HUES48 (cell line): ENCODE data around the gene ARRDC2.
"Not testable (repeated sequence)": the region's sequence is repeated elsewhere in the genome, so short reads cannot be mapped to it uniquely, and the experiment has no call there.

ENCODE experiments used
- H3K27ac ChIP-seq: one replicate; pipeline ENCODE4 v1.7.0; 2013; ENCODE audit warnings: low read depth, low read length, inconsistent platforms
- H3K27me3 ChIP-seq: 2 replicates; pipeline ENCODE4 v1.6.1; 2013; ENCODE audit warnings: mild to moderate bottlenecking, low read length; ENCODE audit not compliant: control insufficient read depth, insufficient read depth
- H3K36me3 ChIP-seq: 2 replicates; pipeline ENCODE4 v1.6.1; 2013; ENCODE audit warnings: low read length; ENCODE audit not compliant: control insufficient read depth, insufficient read depth
- H3K4me1 ChIP-seq: 2 replicates; pipeline ENCODE4 v1.6.1; 2013; ENCODE audit warnings: mild to moderate bottlenecking, low read length; ENCODE audit not compliant: control insufficient read depth, insufficient read depth
- H3K4me3 ChIP-seq: 2 replicates; pipeline ENCODE4 v1.5.1; 2013; ENCODE audit warnings: mild to moderate bottlenecking, low read depth, low read length
- H3K9ac ChIP-seq: 2 replicates; pipeline ENCODE4 v1.6.1; 2013; ENCODE audit warnings: mild to moderate bottlenecking, low read depth, low read length, moderate library complexity
- H3K9me3 ChIP-seq: 2 replicates; pipeline ENCODE4 v1.6.1; 2013; ENCODE audit warnings: low read length; ENCODE audit not compliant: control insufficient read depth, insufficient read depth

ARRDC2 gene

DNA sequence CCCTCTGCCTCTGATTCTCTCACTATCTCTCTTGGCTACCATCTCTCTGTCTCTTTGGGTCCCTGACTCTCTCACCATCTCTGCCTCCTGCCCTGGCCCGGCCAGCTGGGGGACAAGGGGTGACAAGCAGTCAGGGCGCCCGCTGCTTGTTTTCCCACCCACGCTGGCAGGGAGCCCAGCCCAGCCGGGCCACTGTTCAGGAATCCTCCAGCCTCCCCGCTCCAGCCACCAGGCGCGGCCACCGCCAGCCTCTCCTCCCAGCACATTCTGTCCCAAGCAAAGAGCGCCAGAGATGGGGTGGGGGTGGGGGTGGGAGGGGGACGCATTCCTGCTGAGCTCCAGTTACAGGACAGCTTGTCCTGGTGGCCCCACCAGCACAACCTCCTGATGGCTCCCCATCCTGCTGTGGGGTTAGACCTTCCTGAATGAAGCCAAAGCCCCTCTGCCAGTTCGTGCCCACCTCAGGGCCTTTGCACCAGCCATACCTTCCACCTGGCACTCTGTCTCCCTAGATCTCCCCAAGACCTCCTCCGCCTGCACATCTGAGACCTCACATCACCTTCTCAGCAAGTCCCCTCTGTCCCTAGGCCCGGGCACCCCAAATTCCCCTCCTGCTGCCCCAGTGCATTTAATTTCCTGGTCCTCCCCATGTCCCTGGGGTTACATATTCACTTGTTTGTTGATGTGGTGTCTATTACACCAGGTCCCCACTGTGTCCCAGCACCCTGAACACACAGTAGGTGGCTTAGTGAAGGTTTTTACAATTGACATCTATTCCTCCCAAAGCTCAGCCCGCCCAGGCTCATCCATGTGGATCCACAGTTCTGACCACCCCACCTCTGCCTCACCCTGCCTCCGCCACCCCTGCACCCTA, 12.5 kb downstream of the ARRDC2 start:
- Histone ChIP-seq H3K9ac (no peak overlapping the region), H3K9me3 (no peaks in the 10 kb centered on the region), H3K36me3 (no peaks in the 10 kb centered on the region), H3K27me3 (no peaks in the 10 kb centered on the region), H3K27ac (no peak overlapping the region), H3K4me3 (no peak overlapping the region), H3K4me1 (no peaks in the 10 kb centered on the region)

DNA sequence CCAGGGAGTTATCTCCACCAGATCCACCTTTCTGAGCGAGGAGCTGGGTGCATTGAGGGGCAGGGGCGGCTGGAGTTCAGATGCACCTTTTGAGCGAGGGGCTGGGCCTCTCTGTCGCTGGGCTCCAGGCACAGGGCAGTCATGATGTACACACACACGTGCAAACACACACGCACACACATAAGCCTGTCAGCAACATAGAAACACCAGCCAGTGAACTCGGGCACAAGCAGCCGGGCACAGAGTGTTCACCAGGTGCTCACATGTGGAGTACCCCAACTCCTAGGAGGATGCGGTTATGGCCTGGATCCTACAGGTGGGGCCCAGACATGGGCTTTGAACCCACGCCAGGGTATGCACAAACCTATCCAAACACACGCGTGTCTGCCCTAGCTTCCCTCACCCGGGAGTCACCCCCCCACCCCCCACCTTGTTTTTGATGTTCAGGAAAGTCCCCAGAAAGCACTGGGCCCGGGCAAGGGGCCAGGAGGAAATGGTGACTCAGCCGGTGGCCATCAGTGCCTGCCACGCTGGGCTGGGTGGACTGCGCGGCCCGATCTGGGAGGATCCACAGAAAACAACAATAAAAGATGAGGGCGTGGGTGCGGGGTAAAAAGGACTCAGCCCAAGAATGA, 13.3 kb downstream of the ARRDC2 start:
- no peak overlapping the region for H3K27ac ChIP-seq
- no peak overlapping the region for H3K4me3 ChIP-seq
- H3K9me3 ChIP-seq, result no peaks in the 10 kb centered on the region
- H3K9ac ChIP-seq, result no peak overlapping the region
- no peaks in the 10 kb centered on the region for H3K36me3 ChIP-seq
- H3K4me1 ChIP-seq, result no peaks in the 10 kb centered on the region
- no peaks in the 10 kb centered on the region for H3K27me3 ChIP-seq

DNA sequence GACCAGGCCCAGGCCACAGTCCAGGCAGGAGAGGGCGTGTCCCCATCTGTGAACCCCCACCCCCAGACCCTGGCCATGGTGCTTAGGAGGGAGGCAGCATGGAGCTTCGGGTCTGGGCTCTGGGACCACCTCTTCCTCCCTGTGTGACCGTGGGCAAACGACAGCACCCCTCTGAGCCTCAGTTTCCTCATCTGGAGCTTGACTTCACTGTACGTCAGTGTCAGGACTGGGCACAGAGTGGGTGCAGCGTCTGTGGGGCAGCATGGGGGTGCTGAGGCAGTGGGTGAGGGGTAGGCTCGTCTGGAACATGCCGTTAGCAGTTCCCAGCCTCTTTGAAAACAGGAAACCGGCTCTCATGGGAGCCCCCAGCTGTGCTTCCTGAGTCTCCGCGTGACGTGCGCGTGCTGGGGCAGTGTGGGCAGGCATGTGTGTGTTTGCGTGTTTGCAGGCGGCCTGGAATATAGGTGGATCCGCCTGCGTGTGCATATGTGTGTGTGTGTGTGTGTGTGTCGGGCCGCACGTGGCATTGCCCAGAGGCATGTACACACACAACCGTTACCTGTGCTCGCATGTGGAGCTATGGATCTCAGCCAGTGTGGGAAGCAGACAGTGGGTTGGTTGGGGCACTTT, 15.8 kb downstream of the ARRDC2 start:
- H3K27ac ChIP-seq, result no peak overlapping the region
- H3K4me1 ChIP-seq, result no peaks in the 10 kb centered on the region
- no peak overlapping the region for H3K4me3 ChIP-seq
- no peaks in the 10 kb centered on the region for H3K9me3 ChIP-seq
- H3K36me3 ChIP-seq, result no peaks in the 10 kb centered on the region
- H3K27me3 ChIP-seq, result no peaks in the 10 kb centered on the region
- H3K9ac ChIP-seq, result no peak overlapping the region

DNA sequence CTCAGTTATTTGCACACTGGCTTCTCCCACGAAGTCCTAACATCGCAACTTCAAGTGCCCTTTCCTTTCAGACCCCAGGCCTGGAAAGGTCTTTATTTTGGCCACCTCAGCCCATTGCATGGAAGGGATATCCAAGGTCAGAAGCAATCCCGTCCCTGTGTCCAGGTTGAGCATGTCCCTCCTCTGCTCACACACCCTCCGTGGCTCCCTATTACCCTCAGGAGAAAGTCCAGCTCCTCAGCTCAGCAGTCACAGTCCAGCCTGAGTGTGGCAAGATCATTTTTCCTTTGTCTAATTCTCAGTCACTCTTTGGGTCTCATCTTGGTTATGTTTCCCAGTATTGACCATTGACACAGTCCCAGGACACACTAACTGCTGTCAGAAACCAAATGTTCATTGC, 19.2 kb downstream of the ARRDC2 start:
- Histone ChIP-seq H3K9me3 (no peaks in the 10 kb centered on the region), H3K4me1 (no peaks in the 10 kb centered on the region), H3K4me3 (no peak overlapping the region), H3K9ac (no peak overlapping the region), H3K36me3 (no peaks in the 10 kb centered on the region), H3K27me3 (no peaks in the 10 kb centered on the region), H3K27ac (no peak overlapping the region)

DNA sequence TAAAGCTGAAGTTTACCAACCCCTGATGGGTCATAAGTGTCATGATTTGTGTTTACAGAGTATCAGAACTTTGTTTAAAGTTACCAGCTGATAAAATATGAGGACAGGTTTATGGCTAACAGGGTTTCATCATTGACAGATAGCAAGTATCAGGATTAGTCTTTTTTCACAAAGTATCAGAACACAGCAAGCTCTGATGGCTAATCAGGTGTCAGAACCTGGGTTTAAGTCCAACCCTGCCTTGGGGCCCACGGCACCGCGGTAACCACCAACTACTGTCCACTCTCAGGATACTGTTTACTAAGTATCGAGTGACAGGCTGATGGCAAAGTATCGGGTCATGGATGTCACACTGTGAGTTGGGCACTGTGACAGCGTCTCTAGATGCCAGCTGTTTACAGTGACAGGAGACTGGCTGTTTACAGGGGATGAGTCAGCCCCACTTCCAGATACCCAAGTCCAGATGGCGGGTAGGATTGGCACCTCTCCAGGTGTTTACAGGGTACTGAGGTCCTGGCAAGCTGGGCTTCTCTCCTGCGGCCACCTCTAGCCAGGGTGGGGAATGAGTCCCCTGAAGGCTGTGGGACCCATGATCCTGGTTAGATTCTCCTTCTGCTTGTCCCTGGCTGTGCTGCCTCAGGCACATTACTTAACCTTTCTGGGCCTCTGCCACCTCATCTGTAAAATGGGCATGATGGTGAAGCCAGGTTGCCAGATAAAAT, 21.8 kb downstream of the ARRDC2 start:
- no peak overlapping the region for H3K9ac ChIP-seq
- no peaks in the 10 kb centered on the region for H3K36me3 ChIP-seq
- no peak overlapping the region for H3K27ac ChIP-seq
- H3K9me3 ChIP-seq, result no peaks in the 10 kb centered on the region
- no peaks in the 10 kb centered on the region for H3K27me3 ChIP-seq
- no peaks in the 10 kb centered on the region for H3K4me1 ChIP-seq
- H3K4me3 ChIP-seq, result no peak overlapping the region

DNA sequence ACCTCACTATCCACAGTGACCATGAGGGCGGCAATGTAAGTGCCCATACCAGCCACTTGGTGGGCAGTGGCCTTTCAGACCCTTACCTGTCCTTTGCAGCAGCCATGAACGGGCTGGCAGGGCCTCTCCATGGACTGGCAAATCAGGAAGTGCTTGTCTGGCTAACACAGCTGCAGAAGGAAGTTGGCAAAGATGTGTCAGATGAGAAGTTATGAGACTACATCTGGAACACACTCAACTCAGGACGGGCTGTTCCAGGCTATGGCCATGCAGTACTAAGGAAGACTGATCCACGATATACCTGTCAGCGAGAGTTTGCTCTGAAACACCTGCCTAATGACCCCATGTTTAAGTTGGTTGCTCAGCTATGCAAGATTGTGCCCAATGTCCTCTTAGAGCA, 23.4 kb downstream of the ARRDC2 start:
- not testable (repeated sequence) for H3K9ac ChIP-seq, H3K27ac ChIP-seq, H3K9me3 ChIP-seq, H3K4me1 ChIP-seq, H3K4me3 ChIP-seq, H3K27me3 ChIP-seq, H3K36me3 ChIP-seq

DNA sequence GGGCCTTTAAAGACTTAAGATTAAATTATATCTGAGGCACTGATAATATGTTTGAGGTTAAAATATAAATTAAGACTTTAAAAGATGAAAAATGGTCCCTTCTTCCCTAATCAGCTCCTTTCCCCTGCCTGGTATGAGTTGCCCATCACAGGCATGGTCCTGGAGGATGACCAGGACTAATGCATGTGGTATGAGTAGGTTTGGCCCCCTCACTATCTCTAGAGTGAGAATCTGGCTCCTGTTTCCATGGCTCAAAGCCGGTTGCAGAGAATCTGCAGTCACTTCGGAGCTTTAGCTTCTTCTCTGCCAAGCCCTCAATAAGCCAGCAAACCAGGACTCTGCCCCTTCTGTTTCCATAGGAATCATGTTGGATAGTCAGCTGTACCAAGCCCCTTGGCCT, 24.1 kb downstream of the ARRDC2 start:
- not testable (repeated sequence) for H3K27ac ChIP-seq, H3K9ac ChIP-seq, H3K36me3 ChIP-seq, H3K27me3 ChIP-seq, H3K4me3 ChIP-seq, H3K4me1 ChIP-seq, H3K9me3 ChIP-seq

DNA sequence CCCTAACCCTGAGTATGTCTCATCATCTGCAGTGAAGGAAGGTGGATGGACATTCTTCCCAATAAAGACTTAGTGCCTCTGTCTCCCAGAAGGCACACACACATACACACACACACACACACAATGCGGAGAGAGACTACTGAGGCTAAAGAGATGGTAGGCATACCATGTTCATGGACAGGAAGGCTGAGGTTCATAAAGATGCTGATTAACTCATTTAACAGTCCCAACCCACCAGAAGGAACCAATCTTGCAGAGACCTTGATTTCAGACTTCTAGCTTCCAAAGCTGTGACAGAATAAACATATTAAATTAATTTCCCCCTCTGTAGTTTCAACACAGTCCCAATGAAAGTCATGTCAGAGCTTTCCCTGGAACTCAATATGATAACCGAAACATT, 33.1 kb downstream of the ARRDC2 start:
- Histone ChIP-seq H3K27me3 (no peaks in the 10 kb centered on the region), H3K27ac (no peak overlapping the region), H3K9me3 (no peaks in the 10 kb centered on the region), H3K9ac (no peak overlapping the region), H3K36me3 (no peaks in the 10 kb centered on the region), H3K4me1 (peaks cover 7% of the 10 kb centered on the region; the same call in 1 of the 2 replicates), H3K4me3 (no peak overlapping the region)

DNA sequence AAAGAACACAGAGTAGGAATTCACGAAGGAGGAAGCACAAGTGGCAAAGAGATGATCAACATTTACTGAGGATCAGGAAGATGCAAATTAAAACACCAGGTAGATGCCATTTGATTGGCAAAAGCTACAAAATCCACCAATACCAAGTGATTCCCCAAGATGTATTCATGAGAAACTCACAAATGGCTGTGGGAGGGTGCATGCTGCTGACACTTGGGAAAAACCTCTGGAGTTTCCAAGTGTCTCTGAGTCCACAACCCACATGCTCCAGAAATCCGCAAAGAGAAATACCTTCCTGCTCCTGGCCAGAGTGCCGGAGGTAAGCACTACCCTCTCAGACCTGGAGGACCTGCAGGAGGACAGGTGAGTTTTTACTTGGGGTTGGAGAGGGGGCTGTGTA, 35.7 kb downstream of the ARRDC2 start:
- H3K4me3 ChIP-seq, result no peak overlapping the region
- H3K36me3 ChIP-seq, result no peaks in the 10 kb centered on the region
- peaks cover 7% of the 10 kb centered on the region; the same call in 1 of the 2 replicates for H3K4me1 ChIP-seq
- H3K27me3 ChIP-seq, result no peaks in the 10 kb centered on the region
- H3K9me3 ChIP-seq, result no peaks in the 10 kb centered on the region
- no peak overlapping the region for H3K9ac ChIP-seq
- no peak overlapping the region for H3K27ac ChIP-seq

DNA sequence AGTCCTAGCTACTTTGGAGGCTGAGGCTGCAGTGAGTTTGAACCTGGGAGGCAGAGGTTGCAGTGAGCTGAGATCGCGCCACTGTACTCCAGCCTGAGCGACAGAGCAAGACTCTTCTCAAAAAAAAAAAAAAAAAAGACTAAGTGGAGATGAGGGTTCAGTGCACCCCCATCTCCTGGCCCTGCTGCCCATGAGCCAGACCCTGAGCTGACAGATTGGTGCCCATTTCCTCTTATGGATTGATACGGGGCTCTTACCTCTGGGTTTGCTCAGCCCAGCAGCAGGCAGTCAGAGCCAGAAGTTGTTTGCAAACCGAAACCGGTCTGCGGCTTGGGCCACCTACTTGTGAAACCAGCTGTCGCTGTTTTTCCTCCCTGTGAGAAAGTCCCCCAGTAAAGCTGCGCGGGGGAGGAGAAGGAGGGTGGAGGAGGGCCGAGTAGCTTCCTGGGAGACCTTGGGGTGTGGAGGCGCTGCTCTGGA, 36.9 kb downstream of the ARRDC2 start:
- H3K9me3 ChIP-seq, result no peaks in the 10 kb centered on the region
- H3K36me3 ChIP-seq, result no peaks in the 10 kb centered on the region
- no peak overlapping the region for H3K9ac ChIP-seq
- no peak overlapping the region for H3K4me3 ChIP-seq
- H3K27ac ChIP-seq, result no peak overlapping the region
- no peaks in the 10 kb centered on the region for H3K27me3 ChIP-seq
- H3K4me1 ChIP-seq, result peaks cover 7% of the 10 kb centered on the region; the same call in 1 of the 2 replicates
